Astrocyte (in vitro differentiated cells and primary cell): ENCODE measurements around the gene HNF4A. TPM values are rescaled to one million over a fixed set of nuclear protein-coding genes. Genes with fewer than 3 reads are reported as not detected.

Experiments used
- DNase-seq: peaks from one replicate; pipeline ENCODE4 v3.0.0-alpha.2; 2010; ENCODE audit warnings: low read depth
- FAIRE-seq: peaks from 2 replicates; lab custom pipeline; 2011; peaks lifted over from hg19 to GRCh38; lab: Jason Lieb, UNC
- H2AFZ ChIP-seq: 2 replicates; pipeline ENCODE4 v1.6.0; 2012; ENCODE audit warnings: low read depth, low read length, inconsistent platforms
- H3K27ac ChIP-seq: 2 replicates; pipeline ENCODE4 v1.5.1; 2011; ENCODE audit warnings: low read depth, low read length, inconsistent platforms
- H3K27me3 ChIP-seq: 2 replicates; pipeline ENCODE4 v1.6.0; 2011; ENCODE audit warnings: low read length, inconsistent platforms; ENCODE audit not compliant: insufficient read depth
- H3K36me3 ChIP-seq: 2 replicates; pipeline ENCODE4 v1.5.1; 2011; ENCODE audit warnings: low read length, inconsistent platforms; ENCODE audit not compliant: insufficient read depth
- H3K4me1 ChIP-seq: 2 replicates; pipeline ENCODE4 v1.5.1; 2011; ENCODE audit warnings: low read length, inconsistent platforms; ENCODE audit not compliant: insufficient read depth
- H3K4me2 ChIP-seq: 2 replicates; pipeline ENCODE4 v1.6.0; 2012; ENCODE audit warnings: low read length, inconsistent platforms
- H3K4me3 ChIP-seq: 2 replicates; pipeline ENCODE4 v1.5.1; 2011; ENCODE audit warnings: low read depth, mild to moderate bottlenecking, low read length, inconsistent platforms; ENCODE audit not compliant: insufficient read depth
- H3K79me2 ChIP-seq: 2 replicates; pipeline ENCODE4 v1.6.0; 2012; ENCODE audit warnings: mild to moderate bottlenecking, low read length, inconsistent platforms; ENCODE audit not compliant: insufficient read depth
- H3K9ac ChIP-seq: 2 replicates; pipeline ENCODE4 v1.6.0; 2012; ENCODE audit warnings: mild to moderate bottlenecking, low read length, inconsistent platforms
- H3K9me3 ChIP-seq: 2 replicates; pipeline ENCODE4 v1.5.1; 2012; ENCODE audit warnings: low read depth, mild to moderate bottlenecking, low read length, inconsistent platforms; ENCODE audit not compliant: insufficient read depth
- H4K20me1 ChIP-seq: 2 replicates; pipeline ENCODE4 v1.6.0; 2012; ENCODE audit warnings: low read length, inconsistent platforms; ENCODE audit not compliant: insufficient read depth
- H3K27ac Mint-ChIP-seq: one replicate; pipeline ENCODE4 v1.8.0; 2021; ENCODE audit warnings: mild to moderate bottlenecking, mixed read lengths; ENCODE audit not compliant: unreplicated experiment
- H3K27me3 Mint-ChIP-seq: one replicate; pipeline ENCODE4 v1.8.0; 2021; ENCODE audit warnings: low read depth, mixed read lengths; ENCODE audit not compliant: unreplicated experiment
- H3K36me3 Mint-ChIP-seq: one replicate; pipeline ENCODE4 v1.8.0; 2021; ENCODE audit warnings: low read depth, mixed read lengths; ENCODE audit not compliant: unreplicated experiment
- H3K4me1 Mint-ChIP-seq: one replicate; pipeline ENCODE4 v1.8.0; 2021; ENCODE audit warnings: low read depth, mixed read lengths; ENCODE audit not compliant: unreplicated experiment
- H3K4me3 Mint-ChIP-seq: one replicate; pipeline ENCODE4 v1.8.0; 2021; ENCODE audit warnings: mild to moderate bottlenecking, moderate library complexity, mixed read lengths; ENCODE audit not compliant: unreplicated experiment
- H3K9me3 Mint-ChIP-seq: one replicate; pipeline ENCODE4 v1.8.0; 2021; ENCODE audit warnings: mild to moderate bottlenecking, mixed read lengths; ENCODE audit not compliant: unreplicated experiment
- EZH2 ChIP-seq: IDR thresholded peaks from 2 replicates; pipeline ENCODE4 v1.6.1; 2012; ENCODE audit warnings: mild to moderate bottlenecking, low read length, inconsistent platforms; ENCODE audit not compliant: insufficient read depth
- total RNA-seq: library from RNA; stranded (reverse); gene quantifications from 2 replicates; pipeline ENCODE4 v1.2.1, GENCODE V29; 2021
- TF ChIP-seq, protein P1 (sequence below): IDR thresholded peaks from 2 replicates; pipeline ENCODE4 v1.5.1; 2011; ENCODE audit warnings: low read depth, mild to moderate bottlenecking, inconsistent platforms, low read length, moderate library complexity; ENCODE audit not compliant: insufficient read depth

HNF4A gene
- total RNA-seq, 1 donor from 2014 or later: not detected

DNA sequence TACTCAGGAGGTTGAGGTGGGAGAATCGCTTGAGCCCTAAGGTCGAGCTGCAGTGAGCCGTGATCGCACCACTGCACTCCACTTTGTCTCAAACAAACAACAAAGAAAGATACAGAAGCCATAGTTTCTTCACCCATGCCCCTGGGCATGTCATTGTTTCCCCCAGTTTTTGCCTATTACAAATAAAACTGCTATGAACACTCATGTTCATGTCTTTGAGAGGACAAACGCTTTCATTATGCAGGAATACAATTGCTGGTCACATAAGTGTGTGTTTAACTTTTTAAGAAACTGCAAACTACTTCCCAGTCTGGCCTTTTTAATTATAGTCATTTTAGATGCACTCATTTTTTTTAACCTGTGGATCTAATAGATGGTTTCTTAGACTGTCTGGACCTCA, 108.0 kb downstream of the HNF4A start:
- H3K27ac Mint-ChIP-seq: no peak overlapping the region
- no peaks in the 10 kb centered on the region for H3K4me1 Mint-ChIP-seq
- Histone ChIP-seq H3K9me3 (no peaks in the 10 kb centered on the region), H3K27me3 (peaks cover 8% of the 10 kb centered on the region), H3K36me3 (no peaks in the 10 kb centered on the region), H4K20me1 (no peaks in the 10 kb centered on the region), H3K9ac (no peak overlapping the region), H2AFZ (no peak overlapping the region), H3K79me2 (no peaks in the 10 kb centered on the region), H3K27ac (no peak overlapping the region), H3K4me1 (no peaks in the 10 kb centered on the region), H3K4me3 (no peak overlapping the region), H3K4me2 (no peak overlapping the region)
- H3K9me3 Mint-ChIP-seq: peaks cover 3% of the 10 kb centered on the region
- no peak for DNase-seq
- TF ChIP-seq EZH2: no peak
- TF ChIP-seq, protein P1, sequence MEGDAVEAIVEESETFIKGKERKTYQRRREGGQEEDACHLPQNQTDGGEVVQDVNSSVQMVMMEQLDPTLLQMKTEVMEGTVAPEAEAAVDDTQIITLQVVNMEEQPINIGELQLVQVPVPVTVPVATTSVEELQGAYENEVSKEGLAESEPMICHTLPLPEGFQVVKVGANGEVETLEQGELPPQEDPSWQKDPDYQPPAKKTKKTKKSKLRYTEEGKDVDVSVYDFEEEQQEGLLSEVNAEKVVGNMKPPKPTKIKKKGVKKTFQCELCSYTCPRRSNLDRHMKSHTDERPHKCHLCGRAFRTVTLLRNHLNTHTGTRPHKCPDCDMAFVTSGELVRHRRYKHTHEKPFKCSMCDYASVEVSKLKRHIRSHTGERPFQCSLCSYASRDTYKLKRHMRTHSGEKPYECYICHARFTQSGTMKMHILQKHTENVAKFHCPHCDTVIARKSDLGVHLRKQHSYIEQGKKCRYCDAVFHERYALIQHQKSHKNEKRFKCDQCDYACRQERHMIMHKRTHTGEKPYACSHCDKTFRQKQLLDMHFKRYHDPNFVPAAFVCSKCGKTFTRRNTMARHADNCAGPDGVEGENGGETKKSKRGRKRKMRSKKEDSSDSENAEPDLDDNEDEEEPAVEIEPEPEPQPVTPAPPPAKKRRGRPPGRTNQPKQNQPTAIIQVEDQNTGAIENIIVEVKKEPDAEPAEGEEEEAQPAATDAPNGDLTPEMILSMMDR: no peak
- H3K4me3 Mint-ChIP-seq: no peak overlapping the region
- no peak for FAIRE-seq
- no peaks in the 10 kb centered on the region for H3K36me3 Mint-ChIP-seq
- peaks cover 12% of the 10 kb centered on the region for H3K27me3 Mint-ChIP-seq

DNA sequence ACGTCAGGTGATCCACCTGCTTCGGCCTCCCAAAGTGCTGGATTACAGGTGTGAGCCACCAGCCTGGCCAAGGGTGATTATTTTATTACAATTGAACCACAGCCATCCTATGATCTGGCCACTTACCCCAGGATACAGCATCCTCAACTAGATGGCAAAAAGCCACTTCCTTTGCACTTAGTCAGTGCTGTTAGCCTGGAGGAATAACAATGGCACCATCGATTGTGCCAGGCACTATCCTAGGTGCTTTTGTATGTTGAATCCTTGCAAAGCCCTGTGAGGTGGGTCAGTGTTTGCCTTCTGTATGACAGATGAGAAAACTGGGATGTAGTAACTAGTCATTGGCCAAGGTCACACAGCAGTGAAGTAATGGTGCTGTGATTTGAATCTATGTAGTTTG, 109.0 kb downstream of the HNF4A start:
- Histone ChIP-seq H3K79me2 (no peaks in the 10 kb centered on the region), H3K36me3 (no peaks in the 10 kb centered on the region), H3K9me3 (no peaks in the 10 kb centered on the region), H3K4me3 (no peak overlapping the region), H2AFZ (no peak overlapping the region), H4K20me1 (no peaks in the 10 kb centered on the region), H3K4me1 (no peaks in the 10 kb centered on the region), H3K27ac (no peak overlapping the region), H3K4me2 (no peak overlapping the region), H3K9ac (no peak overlapping the region), H3K27me3 (peaks cover 6% of the 10 kb centered on the region)
- H3K4me3 Mint-ChIP-seq: no peak overlapping the region
- H3K27ac Mint-ChIP-seq: no peak overlapping the region
- H3K27me3 Mint-ChIP-seq: peaks cover 12% of the 10 kb centered on the region
- no peak for DNase-seq
- no peak for FAIRE-seq
- no peaks in the 10 kb centered on the region for H3K36me3 Mint-ChIP-seq
- no peaks in the 10 kb centered on the region for H3K4me1 Mint-ChIP-seq
- H3K9me3 Mint-ChIP-seq: peaks cover 3% of the 10 kb centered on the region
- TF ChIP-seq, protein P1: no peak
- TF ChIP-seq EZH2: no peak

DNA sequence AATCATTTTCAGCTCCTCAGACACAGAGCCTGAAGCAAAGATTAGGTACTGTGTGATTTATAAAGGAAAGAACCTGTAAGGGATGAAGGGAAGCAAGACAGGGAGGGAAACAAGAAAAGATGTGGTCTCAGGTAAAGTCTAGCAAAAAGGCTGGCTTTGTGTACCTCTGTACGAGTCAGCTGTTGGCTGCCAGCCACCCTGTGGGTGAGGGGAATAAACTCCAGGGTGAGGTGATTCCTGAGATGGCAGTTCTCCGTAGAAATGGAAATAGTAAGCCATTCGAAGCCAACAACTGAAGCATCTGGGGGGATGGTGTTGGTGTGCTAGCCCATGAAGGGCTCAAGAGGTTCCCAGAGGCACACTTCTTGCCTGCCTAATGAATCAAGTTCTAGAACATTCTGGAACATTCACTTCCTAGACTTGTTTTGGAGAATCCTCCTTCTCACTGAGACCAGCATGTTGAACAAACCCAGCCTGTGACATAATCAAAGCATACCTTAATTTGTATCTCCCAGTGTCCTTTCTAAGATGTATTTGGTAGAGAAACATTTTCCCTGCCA, 109.6 kb downstream of the HNF4A start:
- Histone ChIP-seq H3K27me3 (peaks cover 6% of the 10 kb centered on the region), H3K27ac (no peak overlapping the region), H3K36me3 (no peaks in the 10 kb centered on the region), H3K9ac (no peak overlapping the region), H3K9me3 (no peaks in the 10 kb centered on the region), H3K4me3 (no peak overlapping the region), H2AFZ (no peak overlapping the region), H3K79me2 (no peaks in the 10 kb centered on the region), H3K4me2 (no peak overlapping the region), H3K4me1 (no peaks in the 10 kb centered on the region), H4K20me1 (no peaks in the 10 kb centered on the region)
- H3K27me3 Mint-ChIP-seq: peaks cover 12% of the 10 kb centered on the region
- H3K4me3 Mint-ChIP-seq: no peak overlapping the region
- FAIRE-seq: no peak
- no peak for TF ChIP-seq EZH2
- TF ChIP-seq, protein P1: no peak
- no peaks in the 10 kb centered on the region for H3K36me3 Mint-ChIP-seq
- H3K27ac Mint-ChIP-seq: no peak overlapping the region
- no peak for DNase-seq
- peaks cover 3% of the 10 kb centered on the region for H3K9me3 Mint-ChIP-seq
- H3K4me1 Mint-ChIP-seq: no peaks in the 10 kb centered on the region
